Fibroblast of skin of left quadriceps (primary cell): ENCODE measurements around the gene ALK.
A peak's percentile ranks its signal among the peaks of the same experiment; 100 is the strongest.

Source experiments
- DNase-seq, 2 experiments: peaks; one replicate each; pipeline ENCODE4 v3.0.0-alpha.2; 2013; ENCODE audit warnings: low read depth in 2 of 2

Gene ALK

GRCh38 chr2:29796446-29796845, 124.9 kb downstream of the ALK start:
- DNase-seq, result no peak

DNA sequence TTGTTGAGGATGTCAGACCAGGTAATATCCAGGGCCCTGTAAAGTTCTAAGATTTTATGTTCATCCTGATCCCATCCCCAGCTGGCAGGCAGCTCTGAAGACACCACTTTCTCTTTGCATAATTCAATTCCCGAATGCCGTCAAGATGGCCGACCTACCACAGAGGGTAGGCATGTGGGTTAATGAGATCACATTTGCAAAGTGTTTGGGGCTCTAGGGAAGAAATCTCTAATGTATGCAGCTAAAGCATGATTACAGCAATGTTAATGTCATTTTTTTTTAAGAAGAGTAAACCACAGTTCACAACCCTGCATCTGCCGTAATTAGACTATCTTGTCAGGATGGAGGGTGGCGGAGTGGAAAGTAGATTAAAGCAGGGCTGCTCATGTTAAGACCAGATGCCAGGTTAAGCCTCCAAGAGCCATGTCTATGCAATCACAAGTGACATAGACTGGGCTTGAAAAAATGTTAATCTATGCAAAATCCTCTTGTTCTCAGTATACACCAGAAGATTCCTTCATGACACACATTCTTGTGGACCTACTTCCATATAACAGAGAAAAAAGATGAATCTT, 131.4 kb downstream of the ALK start:
- no peak for DNase-seq

GRCh38 chr2:29787473-29788465, 133.6 kb downstream of the ALK start:
- DNase-seq, result no peak

- no peak for DNase-seq
Observed at GRCh38 chr2:29786361-29786760, 135.0 kb downstream of the ALK start.

DNA sequence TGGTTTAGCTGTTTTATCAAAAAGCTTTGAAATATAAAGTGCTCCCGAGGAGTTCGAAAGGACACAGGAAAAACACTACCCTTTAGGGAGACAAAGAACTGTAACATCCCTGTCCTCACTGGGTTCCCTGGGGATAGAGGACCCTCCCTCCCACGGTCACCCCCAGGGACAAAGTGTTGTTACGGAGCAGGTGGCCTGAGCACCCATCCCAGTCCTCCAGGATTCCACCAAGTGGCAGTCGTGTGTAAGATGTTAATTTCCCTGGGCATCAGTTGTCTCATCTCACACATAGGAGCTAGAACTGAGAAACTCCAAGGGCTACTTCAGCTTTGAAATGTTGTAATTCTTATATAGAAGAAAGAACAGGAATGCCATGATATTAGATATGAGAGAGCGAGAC, 137.7 kb downstream of the ALK start:
- no peak for DNase-seq

GRCh38 chr2:29782549-29783458, 138.6 kb downstream of the ALK start:
- DNase-seq, result no peak

DNA sequence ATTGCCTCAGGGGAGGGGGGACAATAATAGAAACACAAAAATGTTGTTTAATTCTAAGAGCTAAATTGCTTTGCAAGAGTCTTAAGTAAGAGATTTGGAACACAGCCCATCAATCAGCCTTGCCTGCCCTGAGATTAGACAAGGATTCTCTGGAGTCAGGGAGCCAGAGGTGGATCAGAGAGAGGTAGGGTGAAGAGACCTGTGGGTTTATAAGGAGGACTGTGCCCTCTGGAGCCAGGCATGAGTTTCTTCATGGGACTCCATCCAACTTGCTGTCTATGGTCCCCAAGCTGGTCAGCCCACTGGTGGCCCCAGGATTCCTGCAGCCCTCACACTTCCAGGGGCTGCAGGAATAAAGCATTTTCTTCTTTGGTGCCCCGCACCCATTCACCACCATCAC, 139.3 kb downstream of the ALK start:
- DNase-seq, result no peak

DNA sequence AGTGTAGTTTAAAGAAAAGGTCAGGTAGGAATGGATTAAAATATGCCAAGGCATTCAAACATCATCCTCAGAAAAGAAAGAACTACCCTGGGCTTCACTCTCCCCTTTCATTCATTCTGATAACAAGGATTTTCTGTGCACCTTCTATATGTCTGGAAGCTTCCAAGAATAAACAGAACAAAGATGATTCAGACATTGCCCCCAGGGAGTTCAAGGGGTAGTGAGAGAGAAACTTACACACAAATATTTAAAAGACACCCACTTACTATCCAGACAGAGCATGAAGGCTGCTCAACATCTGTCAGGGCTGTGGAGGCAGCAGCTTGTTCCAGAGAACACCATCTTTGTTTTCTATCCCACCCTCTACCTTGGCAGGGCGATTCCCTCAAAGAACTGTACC, 140.5 kb downstream of the ALK start:
- DNase-seq, result no peak

DNA sequence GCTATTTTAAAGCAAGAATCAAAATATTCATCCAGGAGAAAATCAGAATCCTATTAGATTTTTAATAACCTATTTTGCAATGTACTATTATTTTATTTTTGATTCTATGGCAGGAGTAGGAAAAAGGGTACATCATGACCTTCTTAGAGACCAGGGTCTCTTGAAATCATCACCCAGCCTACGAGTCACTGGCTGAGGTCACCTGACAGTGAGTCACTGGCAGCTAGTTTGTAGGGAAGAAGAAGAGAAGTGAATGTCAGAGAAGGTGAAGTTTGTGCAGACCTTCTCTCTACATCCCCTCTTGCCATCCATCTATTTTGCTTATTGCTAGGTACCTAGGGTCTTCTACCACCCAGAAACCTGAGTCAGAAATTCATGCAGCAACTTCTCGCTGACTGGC, 144.2 kb downstream of the ALK start:
- no peak for DNase-seq

DNA sequence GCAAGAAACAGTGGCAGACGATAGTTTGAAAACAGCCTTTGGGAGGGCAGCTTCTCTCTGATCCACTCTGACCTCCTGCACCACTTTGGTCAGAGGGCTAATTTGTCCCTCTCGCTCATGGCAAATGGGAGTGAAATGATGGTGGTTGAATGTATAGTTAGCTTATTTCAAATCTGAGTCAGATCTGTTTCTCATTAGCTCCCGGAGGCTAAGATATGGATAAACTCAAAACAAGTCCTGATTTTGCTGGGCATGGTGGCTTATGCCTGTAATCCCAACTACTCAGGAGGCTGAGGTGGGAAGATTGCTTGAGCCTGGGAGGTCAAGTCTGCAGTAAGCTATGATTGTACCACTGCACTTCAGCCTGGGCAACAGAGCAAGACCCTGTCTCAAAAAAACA, 145.0 kb downstream of the ALK start:
- peak in 1 of 2 experiments; percentile 23 for DNase-seq

GRCh38 chr2:29775937-29776336, 145.4 kb downstream of the ALK start:
- no peak for DNase-seq

GRCh38 chr2:29774624-29775023, 146.8 kb downstream of the ALK start:
- DNase-seq, result no peak

DNA sequence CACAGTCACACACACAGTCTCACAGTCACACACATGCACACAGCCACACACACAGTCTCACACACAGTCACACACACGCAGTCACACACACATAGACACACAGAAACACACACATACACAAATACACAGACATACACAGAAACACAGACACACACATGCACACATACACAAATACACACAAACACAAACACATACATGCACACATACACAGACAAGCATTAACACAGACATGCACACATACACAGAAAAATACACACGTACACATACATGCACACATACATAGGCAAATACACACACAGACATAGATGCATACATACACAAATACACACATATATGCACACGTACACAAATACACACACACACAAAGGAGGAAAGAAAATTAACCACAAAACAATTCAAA, 150.5 kb downstream of the ALK start:
- no peak for DNase-seq

DNA sequence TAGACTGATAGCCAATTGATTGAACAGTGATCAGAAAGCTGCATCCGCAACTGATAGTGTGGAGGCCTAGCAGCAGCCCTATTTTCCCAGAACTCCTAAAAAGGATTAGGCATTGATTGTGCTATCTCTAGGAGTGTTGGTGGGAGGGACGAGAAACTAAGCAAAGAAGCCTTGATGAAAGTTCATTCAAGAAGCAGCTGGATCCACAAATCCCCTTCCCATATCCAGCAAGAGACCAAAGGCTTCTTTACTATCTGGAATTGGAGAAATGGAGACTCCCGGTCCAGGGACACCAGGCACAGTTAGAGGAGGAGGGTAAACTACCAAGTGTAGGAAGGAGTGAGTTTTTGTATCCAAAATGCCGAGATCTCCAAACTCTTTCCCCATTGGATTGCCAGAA, 151.5 kb downstream of the ALK start:
- DNase-seq, result no peak

DNA sequence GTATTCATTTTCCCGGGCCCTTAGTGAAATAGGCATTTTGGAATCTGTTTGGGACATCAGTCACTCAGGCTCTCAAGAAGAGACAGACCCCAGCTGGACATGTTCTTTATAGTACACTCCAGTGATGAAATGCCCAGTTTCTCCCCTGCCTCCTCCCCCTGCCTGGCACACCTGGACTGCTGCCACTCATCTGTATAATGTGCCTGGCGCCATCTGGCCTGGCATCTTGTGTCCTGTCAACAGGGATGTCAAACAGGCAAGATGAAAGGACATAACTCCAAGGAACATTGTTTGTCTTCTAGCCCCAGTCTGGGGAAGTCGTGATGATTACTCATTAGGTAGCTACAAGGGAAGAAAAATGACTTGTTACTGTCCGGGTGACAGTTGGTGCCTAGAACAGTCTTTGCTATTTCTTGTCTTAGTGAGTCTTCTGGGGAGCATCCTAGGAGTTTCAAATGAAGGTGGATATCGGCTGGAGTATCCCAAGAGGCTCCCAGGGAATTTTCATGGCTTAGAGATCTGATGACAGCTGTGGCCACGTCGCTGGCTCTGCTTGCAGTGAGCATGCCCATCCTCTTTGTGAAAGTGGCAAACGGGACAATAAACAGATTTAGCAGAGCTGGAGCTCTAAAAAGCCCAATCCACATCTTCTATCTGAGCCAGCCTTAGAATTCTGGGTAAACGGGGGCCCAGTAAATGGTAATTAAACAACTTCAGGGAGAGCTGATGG, 153.6 kb downstream of the ALK start:
- DNase-seq, result no peak

GRCh38 chr2:29766191-29766590, 155.2 kb downstream of the ALK start:
- DNase-seq, result peak; percentile 63 to 65

- peak in 1 of 2 experiments; percentile 31 for DNase-seq
Observed at GRCh38 chr2:29765721-29766120, 155.7 kb downstream of the ALK start.

- no peak for DNase-seq
Observed at GRCh38 chr2:29763371-29763770, 158.0 kb downstream of the ALK start.

DNA sequence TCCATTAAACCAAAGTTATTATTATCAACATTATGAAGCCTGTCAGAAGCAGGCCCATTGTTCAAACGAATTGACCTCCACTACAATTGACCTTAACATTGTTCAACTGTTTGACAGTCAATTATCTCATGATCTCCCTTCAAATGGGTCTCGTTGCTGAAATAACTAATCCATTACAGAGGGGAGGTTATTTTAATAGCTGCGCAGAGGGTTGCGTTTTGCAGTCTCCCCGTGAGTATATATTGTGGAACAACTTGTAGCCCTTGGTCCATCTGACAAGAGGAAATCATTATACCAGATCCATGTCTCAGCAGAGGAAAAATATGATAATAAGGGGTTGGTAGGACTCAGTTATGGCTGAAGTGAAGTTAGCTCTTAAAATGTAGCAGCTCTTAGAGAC, 159.1 kb downstream of the ALK start:
- DNase-seq, result no peak

GRCh38 chr2:29761278-29761677, 160.1 kb downstream of the ALK start:
- DNase-seq, result no peak

GRCh38 chr2:29760008-29760407, 161.4 kb downstream of the ALK start:
- DNase-seq, result no peak

DNA sequence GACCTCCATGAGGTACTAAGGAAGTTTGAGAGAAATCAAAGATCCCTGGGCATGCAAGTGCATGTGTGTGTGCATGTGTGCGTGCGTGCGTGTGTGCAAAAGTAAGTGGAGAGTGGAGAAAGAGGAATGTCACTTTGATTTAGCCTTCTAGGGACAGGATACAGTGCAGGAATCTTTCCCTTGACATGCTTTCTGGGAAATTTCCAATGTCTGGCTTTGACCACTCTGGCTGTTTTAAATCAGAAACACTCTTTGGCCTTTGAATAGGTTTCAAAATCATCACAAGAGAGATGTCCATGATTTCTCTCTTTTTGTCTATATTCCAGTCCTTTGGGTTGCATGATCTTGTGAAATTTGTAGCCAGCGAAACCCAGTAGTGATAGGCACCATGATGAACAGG, 162.0 kb downstream of the ALK start:
- no peak for DNase-seq
